Liver (tissue), 9 donors: ENCODE data around the gene SUCO. TPM values are rescaled to one million over a fixed set of nuclear protein-coding genes. Genes with fewer than 3 reads are reported as not detected.

Experiments
- DNase-seq: peaks from one replicate; pipeline ENCODE4 v3.0.0-alpha.2; 2017; ENCODE audit warnings: low spot score
- H3K27ac ChIP-seq, 2 donors: one replicate each; pipeline ENCODE4 v1.7.0; 2013; ENCODE audit warnings: inconsistent platforms in 2 of 2, low read length in 2 of 2, control low read depth in 1 of 2, low read depth in 1 of 2, mild to moderate bottlenecking in 1 of 2
- H3K27me3 ChIP-seq, 4 donors: one replicate each; pipeline versions ENCODE4 v1.6.1 to v1.7.0; 2013; ENCODE audit warnings: low read length in 3 of 4, inconsistent platforms in 1 of 4, mild to moderate bottlenecking in 1 of 4, moderate library complexity in 1 of 4; ENCODE audit not compliant: control insufficient read depth in 4 of 4, insufficient read depth in 4 of 4
- H3K36me3 ChIP-seq, 4 donors: one replicate each; pipeline versions ENCODE4 v1.6.1 to v1.7.0; 2013; ENCODE audit warnings: low read length in 3 of 4, mild to moderate bottlenecking in 3 of 4, low read depth in 1 of 4, moderate library complexity in 1 of 4; ENCODE audit not compliant: control insufficient read depth in 4 of 4, insufficient read depth in 3 of 4
- H3K4me1 ChIP-seq, 4 donors: one replicate each; pipeline versions ENCODE4 v1.6.1 to v1.7.0; 2013; ENCODE audit warnings: low read length in 3 of 4, mild to moderate bottlenecking in 3 of 4, moderate library complexity in 1 of 4; ENCODE audit not compliant: control insufficient read depth in 4 of 4, insufficient read depth in 4 of 4
- H3K4me3 ChIP-seq, 3 donors: one replicate each; pipeline versions ENCODE4 v1.6.1 to v1.7.0; 2013; ENCODE audit warnings: low read length in 3 of 3, control low read depth in 1 of 3, low read depth in 1 of 3, mild to moderate bottlenecking in 1 of 3
- H3K9ac ChIP-seq, 2 donors: one replicate each; pipeline ENCODE4 v1.7.0; 2013; ENCODE audit warnings: low read length in 2 of 2, mild to moderate bottlenecking in 2 of 2, moderate library complexity in 2 of 2, control low read depth in 1 of 2, low read depth in 1 of 2
- H3K9me3 ChIP-seq, 4 donors: one replicate each; pipeline versions ENCODE4 v1.6.1 to v1.7.0; 2013; ENCODE audit warnings: low read length in 3 of 4; ENCODE audit not compliant: control insufficient read depth in 4 of 4
- EGR1 ChIP-seq, 2 donors: IDR thresholded peaks; 2 replicates each; pipeline ENCODE4 v1.6.1; 2016 to 2018; ENCODE audit warnings: antibody characterized with exemption in 2 of 2, low read depth in 2 of 2
- FOXA1 ChIP-seq: IDR thresholded peaks from 2 replicates; pipeline ENCODE4 v1.6.1; 2016; ENCODE audit warnings: antibody characterized with exemption
- FOXA2 ChIP-seq: IDR thresholded peaks from 2 replicates; pipeline ENCODE4 v1.6.1; 2016; ENCODE audit warnings: antibody characterized with exemption
- GABPA ChIP-seq, 2 donors: IDR thresholded peaks in 1 of 2; conservative IDR thresholded peaks in 1 of 2; 2 replicates each; pipeline ENCODE4 v1.6.1; 2016; ENCODE audit warnings: antibody characterized with exemption in 2 of 2, mild to moderate bottlenecking in 1 of 2, moderate library complexity in 1 of 2
- HNF4A ChIP-seq, 2 donors: conservative IDR thresholded peaks; 2 replicates each; pipeline ENCODE4 v1.6.1; 2016; ENCODE audit warnings: antibody characterized with exemption in 2 of 2, mild to moderate bottlenecking in 2 of 2
- HNF4G ChIP-seq: IDR thresholded peaks from 2 replicates; pipeline ENCODE4 v1.6.1; 2016; ENCODE audit warnings: antibody characterized with exemption
- JUND ChIP-seq, 2 donors: IDR thresholded peaks; 2 replicates each; pipeline ENCODE4 v1.6.1; 2016; ENCODE audit warnings: antibody characterized with exemption in 2 of 2
- RAD21 ChIP-seq, 2 donors: IDR thresholded peaks; 2 replicates each; pipeline ENCODE4 v1.6.1; 2016; ENCODE audit warnings: antibody characterized with exemption in 2 of 2, mild to moderate bottlenecking in 2 of 2
- RXRA ChIP-seq, 2 donors: IDR thresholded peaks; 2 replicates each; pipeline ENCODE4 v1.6.1; 2017 to 2018; ENCODE audit warnings: antibody characterized with exemption in 2 of 2, mild to moderate bottlenecking in 1 of 2
- TAF1 ChIP-seq: conservative IDR thresholded peaks from 2 replicates; pipeline ENCODE4 v1.6.1; 2016; ENCODE audit warnings: antibody characterized with exemption, mild to moderate bottlenecking
- YY1 ChIP-seq: IDR thresholded peaks from 2 replicates; pipeline ENCODE4 v1.6.1; 2016; ENCODE audit warnings: antibody characterized with exemption, mild to moderate bottlenecking
- WGBS: extraction: QIAGEN DNeasy Blood & Tissue Kit; methylation state at CpG from one replicate; pipeline ENCODE4 v1.1.7; 2013; 5-methylcytosine and 5-hydroxymethylcytosine counted together
- polyA plus RNA-seq, 2 donors: library from polyadenylated mRNA; stranded (reverse) in 1 of 2; unstranded in 1 of 2; fragments of 200-250 nt in 1 of 2; fragments of >200 nt in 1 of 2; fragmentation: Nextera tagmentation in 1 of 2; extraction: Ambion mirVana in 1 of 2; gene quantifications; one replicate each; pipeline versions ENCODE4 v1.2.1 to v1.2.3, GENCODE V29; 2013 to 2015
- total RNA-seq, 2 donors: library from RNA; depleted of rRNA; stranded (reverse); fragments of >200 nt; gene quantifications; one replicate each; pipeline ENCODE4 v1.2.3, GENCODE V29; 2014
- TF ChIP-seq, protein P1 (sequence below): IDR thresholded peaks from 2 replicates; pipeline ENCODE4 v1.6.1; 2016; ENCODE audit warnings: antibody characterized with exemption, mild to moderate bottlenecking
- TF ChIP-seq, protein P2 (sequence below): IDR thresholded peaks from 2 replicates; pipeline ENCODE4 v1.6.1; 2016; ENCODE audit warnings: antibody characterized with exemption
- TF ChIP-seq, protein P3 (sequence below): IDR thresholded peaks from 2 replicates; pipeline ENCODE4 v1.6.1; 2016; ENCODE audit warnings: antibody characterized with exemption
- TF ChIP-seq, protein P4 (sequence below): fragments of 150-350 bp; IDR thresholded peaks from 2 replicates; pipeline ENCODE4 v1.5.1; 2017; ENCODE audit warnings: improper control_type of control experiment, low read depth, low read length; ENCODE audit not compliant: missing input control
- TF ChIP-seq, protein P5 (sequence below): IDR thresholded peaks from 2 replicates; pipeline ENCODE4 v1.6.1; 2016; ENCODE audit warnings: antibody characterized with exemption
- donor health status: healthy.
- donor health status: healthy.
- donor health status: healthy.
- donor health status: healthy.
- donor health status: healthy.

The SUCO gene
- total and polyA plus RNA-seq, 4 donors: 2.8 to 38.1 (median 8.5) TPM

DNA sequence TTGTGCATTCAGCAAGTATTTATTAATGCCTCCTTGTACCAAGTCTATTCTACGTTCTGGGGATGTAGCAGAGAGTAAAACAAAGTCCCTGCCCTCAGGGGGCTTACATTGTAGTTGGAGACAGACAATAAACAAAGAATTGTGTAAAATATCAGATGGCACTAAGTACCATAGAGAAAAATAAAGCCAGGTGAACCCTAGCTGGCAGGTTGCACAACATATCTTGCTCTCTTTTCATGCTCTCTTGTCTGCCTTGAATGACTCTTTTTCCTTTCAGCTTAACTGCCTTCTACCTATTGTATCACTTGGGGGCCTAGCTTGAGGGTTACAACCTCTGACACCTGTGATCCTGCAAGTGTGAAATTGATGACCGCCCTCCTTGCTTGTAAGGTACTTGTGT lies 105.3 kb downstream of the SUCO start (continued):
- TF ChIP-seq, protein P1, sequence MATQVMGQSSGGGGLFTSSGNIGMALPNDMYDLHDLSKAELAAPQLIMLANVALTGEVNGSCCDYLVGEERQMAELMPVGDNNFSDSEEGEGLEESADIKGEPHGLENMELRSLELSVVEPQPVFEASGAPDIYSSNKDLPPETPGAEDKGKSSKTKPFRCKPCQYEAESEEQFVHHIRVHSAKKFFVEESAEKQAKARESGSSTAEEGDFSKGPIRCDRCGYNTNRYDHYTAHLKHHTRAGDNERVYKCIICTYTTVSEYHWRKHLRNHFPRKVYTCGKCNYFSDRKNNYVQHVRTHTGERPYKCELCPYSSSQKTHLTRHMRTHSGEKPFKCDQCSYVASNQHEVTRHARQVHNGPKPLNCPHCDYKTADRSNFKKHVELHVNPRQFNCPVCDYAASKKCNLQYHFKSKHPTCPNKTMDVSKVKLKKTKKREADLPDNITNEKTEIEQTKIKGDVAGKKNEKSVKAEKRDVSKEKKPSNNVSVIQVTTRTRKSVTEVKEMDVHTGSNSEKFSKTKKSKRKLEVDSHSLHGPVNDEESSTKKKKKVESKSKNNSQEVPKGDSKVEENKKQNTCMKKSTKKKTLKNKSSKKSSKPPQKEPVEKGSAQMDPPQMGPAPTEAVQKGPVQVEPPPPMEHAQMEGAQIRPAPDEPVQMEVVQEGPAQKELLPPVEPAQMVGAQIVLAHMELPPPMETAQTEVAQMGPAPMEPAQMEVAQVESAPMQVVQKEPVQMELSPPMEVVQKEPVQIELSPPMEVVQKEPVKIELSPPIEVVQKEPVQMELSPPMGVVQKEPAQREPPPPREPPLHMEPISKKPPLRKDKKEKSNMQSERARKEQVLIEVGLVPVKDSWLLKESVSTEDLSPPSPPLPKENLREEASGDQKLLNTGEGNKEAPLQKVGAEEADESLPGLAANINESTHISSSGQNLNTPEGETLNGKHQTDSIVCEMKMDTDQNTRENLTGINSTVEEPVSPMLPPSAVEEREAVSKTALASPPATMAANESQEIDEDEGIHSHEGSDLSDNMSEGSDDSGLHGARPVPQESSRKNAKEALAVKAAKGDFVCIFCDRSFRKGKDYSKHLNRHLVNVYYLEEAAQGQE: no peak

DNA sequence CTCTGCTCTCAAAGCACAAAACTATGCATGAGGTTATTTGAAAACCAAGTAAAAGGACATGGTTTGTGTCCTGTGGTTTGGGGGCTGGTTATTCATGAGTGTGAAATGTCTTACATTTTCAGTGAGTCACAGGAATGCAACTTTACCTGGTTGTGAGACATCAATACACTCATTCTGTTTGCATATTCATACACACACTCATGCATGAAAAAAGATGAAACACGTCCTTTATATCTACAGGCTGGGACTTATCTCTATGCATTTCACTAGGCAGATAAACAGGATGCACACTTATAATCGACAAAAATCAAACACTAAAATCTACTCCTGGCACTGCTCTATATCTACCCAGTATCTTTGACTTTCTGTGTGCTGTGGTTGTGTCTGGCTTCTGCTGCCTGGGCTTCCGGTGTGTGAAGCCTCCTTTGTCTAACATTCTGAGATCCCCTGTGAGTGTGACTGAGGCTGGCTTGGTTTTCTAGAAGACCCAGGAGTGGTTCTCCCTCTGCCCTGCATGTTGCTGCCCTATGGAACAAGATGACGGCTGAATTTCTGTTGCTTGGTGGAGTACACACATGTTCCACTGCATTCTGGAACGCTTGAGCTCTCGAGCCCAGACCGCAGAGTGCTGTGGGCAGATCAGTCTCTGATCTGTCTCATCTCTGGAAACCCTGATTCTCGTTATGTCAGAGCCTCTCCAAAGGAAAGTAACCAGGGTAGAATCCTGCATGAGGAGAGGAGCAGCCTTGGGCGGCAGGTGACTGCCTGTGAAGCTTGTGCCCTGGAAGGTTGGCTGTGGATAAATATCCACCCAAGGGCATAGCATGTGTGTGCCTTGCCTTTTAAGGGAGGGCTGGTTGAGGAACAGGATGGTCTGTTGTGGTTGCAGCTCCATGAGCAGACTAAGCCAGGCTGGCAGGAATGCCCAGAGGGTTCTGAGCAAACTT lies 106.2 kb downstream of the SUCO start:
- Histone ChIP-seq H3K27me3 (no peaks in the 10 kb centered on the region), H3K4me1 (no peaks in the 10 kb centered on the region), H3K36me3 (no peaks in the 10 kb centered on the region), H3K9ac (no peak overlapping the region), H3K4me3 (no peak overlapping the region), H3K9me3 (no peaks in the 10 kb centered on the region), H3K27ac (no peak overlapping the region)
- TF ChIP-seq GABPA (IDR thresholded peaks at IDR 0.05 in 1 of 2, conservative IDR thresholded peaks at IDR 0.05 in 1 of 2): no peak
- TF ChIP-seq, protein P2, sequence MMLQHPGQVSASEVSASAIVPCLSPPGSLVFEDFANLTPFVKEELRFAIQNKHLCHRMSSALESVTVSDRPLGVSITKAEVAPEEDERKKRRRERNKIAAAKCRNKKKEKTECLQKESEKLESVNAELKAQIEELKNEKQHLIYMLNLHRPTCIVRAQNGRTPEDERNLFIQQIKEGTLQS: no peak
- WGBS: 71% methylated on average over 9 of the region's 9 CpGs
- DNase-seq: no peak

DNA sequence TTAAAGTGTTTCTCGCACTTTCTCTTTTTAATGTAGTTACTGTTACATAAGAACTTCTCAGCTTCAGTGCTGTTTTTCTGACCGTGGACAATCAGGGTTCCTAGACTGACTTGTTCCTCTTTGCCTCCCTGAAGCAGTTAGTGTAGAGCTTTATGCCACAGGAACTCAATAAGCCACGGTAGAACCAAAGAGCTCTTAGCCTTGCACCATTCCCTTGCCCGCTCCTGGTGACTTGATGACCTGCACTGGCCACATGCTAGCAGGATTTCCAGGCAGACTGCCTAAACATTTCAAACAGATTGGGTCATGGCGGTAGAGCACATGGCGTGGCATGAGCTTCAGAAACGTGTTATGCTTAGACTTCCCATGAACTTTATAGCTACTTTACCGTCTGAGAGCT lies 107.2 kb downstream of the SUCO start:
- Histone ChIP-seq H3K9me3 (no peaks in the 10 kb centered on the region), H3K27me3 (no peaks in the 10 kb centered on the region), H3K27ac (no peak overlapping the region), H3K4me1 (no peaks in the 10 kb centered on the region), H3K9ac (no peak overlapping the region), H3K36me3 (no peaks in the 10 kb centered on the region), H3K4me3 (no peak overlapping the region)
- no peak for DNase-seq
- WGBS: 85% methylated on average over 8 of the region's 8 CpGs
- TF ChIP-seq, protein P3, sequence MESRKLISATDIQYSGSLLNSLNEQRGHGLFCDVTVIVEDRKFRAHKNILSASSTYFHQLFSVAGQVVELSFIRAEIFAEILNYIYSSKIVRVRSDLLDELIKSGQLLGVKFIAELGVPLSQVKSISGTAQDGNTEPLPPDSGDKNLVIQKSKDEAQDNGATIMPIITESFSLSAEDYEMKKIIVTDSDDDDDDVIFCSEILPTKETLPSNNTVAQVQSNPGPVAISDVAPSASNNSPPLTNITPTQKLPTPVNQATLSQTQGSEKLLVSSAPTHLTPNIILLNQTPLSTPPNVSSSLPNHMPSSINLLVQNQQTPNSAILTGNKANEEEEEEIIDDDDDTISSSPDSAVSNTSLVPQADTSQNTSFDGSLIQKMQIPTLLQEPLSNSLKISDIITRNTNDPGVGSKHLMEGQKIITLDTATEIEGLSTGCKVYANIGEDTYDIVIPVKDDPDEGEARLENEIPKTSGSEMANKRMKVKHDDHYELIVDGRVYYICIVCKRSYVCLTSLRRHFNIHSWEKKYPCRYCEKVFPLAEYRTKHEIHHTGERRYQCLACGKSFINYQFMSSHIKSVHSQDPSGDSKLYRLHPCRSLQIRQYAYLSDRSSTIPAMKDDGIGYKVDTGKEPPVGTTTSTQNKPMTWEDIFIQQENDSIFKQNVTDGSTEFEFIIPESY: no peak
- TF ChIP-seq, protein P4, sequence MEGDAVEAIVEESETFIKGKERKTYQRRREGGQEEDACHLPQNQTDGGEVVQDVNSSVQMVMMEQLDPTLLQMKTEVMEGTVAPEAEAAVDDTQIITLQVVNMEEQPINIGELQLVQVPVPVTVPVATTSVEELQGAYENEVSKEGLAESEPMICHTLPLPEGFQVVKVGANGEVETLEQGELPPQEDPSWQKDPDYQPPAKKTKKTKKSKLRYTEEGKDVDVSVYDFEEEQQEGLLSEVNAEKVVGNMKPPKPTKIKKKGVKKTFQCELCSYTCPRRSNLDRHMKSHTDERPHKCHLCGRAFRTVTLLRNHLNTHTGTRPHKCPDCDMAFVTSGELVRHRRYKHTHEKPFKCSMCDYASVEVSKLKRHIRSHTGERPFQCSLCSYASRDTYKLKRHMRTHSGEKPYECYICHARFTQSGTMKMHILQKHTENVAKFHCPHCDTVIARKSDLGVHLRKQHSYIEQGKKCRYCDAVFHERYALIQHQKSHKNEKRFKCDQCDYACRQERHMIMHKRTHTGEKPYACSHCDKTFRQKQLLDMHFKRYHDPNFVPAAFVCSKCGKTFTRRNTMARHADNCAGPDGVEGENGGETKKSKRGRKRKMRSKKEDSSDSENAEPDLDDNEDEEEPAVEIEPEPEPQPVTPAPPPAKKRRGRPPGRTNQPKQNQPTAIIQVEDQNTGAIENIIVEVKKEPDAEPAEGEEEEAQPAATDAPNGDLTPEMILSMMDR: no peak
- TF ChIP-seq FOXA2 (no peak), JUND (IDR thresholded peaks at IDR 0.05) (no peak), TAF1 (no peak), EGR1 (IDR thresholded peaks at IDR 0.05; ENCODE audit: low read depth in 2 of 2) (no peak), HNF4A (conservative IDR thresholded peaks at IDR 0.05) (no peak), GABPA (IDR thresholded peaks at IDR 0.05 in 1 of 2, conservative IDR thresholded peaks at IDR 0.05 in 1 of 2) (no peak), RXRA (IDR thresholded peaks at IDR 0.05) (no peak), RAD21 (IDR thresholded peaks at IDR 0.05) (no peak), HNF4G (no peak), FOXA1 (no peak), YY1 (no peak)
- TF ChIP-seq, protein P1: no peak
- TF ChIP-seq, protein P2: no peak
- TF ChIP-seq, protein P5, sequence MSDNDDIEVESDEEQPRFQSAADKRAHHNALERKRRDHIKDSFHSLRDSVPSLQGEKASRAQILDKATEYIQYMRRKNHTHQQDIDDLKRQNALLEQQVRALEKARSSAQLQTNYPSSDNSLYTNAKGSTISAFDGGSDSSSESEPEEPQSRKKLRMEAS: no peak
